GM20000 (cell line): ENCODE measurements around the gene HBG2.

Experiments used
- DNase-seq: peaks from one replicate; pipeline ENCODE4 v3.0.0; 2012; ENCODE audit warnings: low spot score
- CTCF ChIP-seq: IDR thresholded peaks from 2 replicates; pipeline ENCODE4 v1.5.1; 2012; ENCODE audit warnings: mild to moderate bottlenecking, control low read depth; ENCODE audit errors: extremely low read depth, missing control alignments

Gene HBG2

GRCh38 chr11:5203366-5203765, 51.2 kb downstream of the HBG2 start:
- no peak for TF ChIP-seq CTCF
- no peak for DNase-seq
